WTC11 (cell line): ENCODE data around the gene ANAPC7. TPM values are rescaled to one million over a fixed set of nuclear protein-coding genes. Genes with fewer than 3 reads are reported as not detected.
A peak's percentile ranks its signal among the peaks of the same experiment; 100 is the strongest.

Experiments
- ATAC-seq: fragments of 200-7000 bp; cut with Tn5 transposase; 2 replicates; pipeline ENCODE4 v1.10.0; 2021; ENCODE audit warnings: mild to moderate bottlenecking, moderate library complexity
- CTCF ChIA-PET: fragments of 300-600 bp; sonication (Branson Sonifier 250); formaldehyde crosslinking; loops from one replicate; lab custom pipeline; 2021; ENCODE audit warnings: antibody characterized with exemption; lab: Charles Lee
- POLR2A ChIA-PET: fragments of 350-600 bp; sonication (Branson Sonifier 250); formaldehyde crosslinking; loops from one replicate; lab custom pipeline; 2021; ENCODE audit warnings: antibody characterized with exemption; lab: Charles Lee
- DNase-seq: peaks from one replicate; pipeline ENCODE4 v3.0.0; 2021; ENCODE audit warnings: low spot score
- H3K27ac Mint-ChIP-seq: 2 replicates; pipeline ENCODE4 v1.8.0; 2021; ENCODE audit warnings: mixed read lengths
- H3K27me3 Mint-ChIP-seq: 2 replicates; pipeline ENCODE4 v1.8.0; 2021; ENCODE audit warnings: low read depth, mild to moderate bottlenecking, moderate library complexity, mixed read lengths
- H3K36me3 Mint-ChIP-seq: 2 replicates; pipeline ENCODE4 v1.8.0; 2021; ENCODE audit warnings: mixed read lengths
- H3K4me1 Mint-ChIP-seq: 2 replicates; pipeline ENCODE4 v1.8.0; 2022; ENCODE audit warnings: mixed read lengths
- H3K4me3 Mint-ChIP-seq: 2 replicates; pipeline ENCODE4 v1.8.0; 2021; ENCODE audit warnings: mild to moderate bottlenecking, moderate library complexity, mixed read lengths
- H3K9me3 Mint-ChIP-seq: 2 replicates; pipeline ENCODE4 v1.8.0; 2021; ENCODE audit warnings: mixed read lengths
- CREM ChIP-seq: sonication (generic); formaldehyde crosslinking; IDR thresholded peaks from 2 replicates; pipeline ENCODE4 v1.8.1; 2022; ENCODE audit warnings: mild to moderate bottlenecking, missing genetic modification reagents, moderate library complexity
- CTCF ChIP-seq: fragments of 200-600 bp; IDR thresholded peaks from 2 replicates; pipeline ENCODE4 v1.8.0; 2022; ENCODE audit warnings: antibody characterized with exemption
- E2F4 ChIP-seq: sonication (generic); formaldehyde crosslinking; IDR thresholded peaks from 2 replicates; pipeline ENCODE4 v1.8.1; 2022; ENCODE audit warnings: low read depth, mild to moderate bottlenecking, moderate library complexity, missing genetic modification reagents, borderline replicate concordance
- FOXP1 ChIP-seq: sonication (generic); formaldehyde crosslinking; IDR thresholded peaks from 2 replicates; pipeline ENCODE4 v1.8.0; 2022; ENCODE audit warnings: missing genetic modification reagents, mild to moderate bottlenecking, moderate library complexity, borderline replicate concordance
- FOXP4 ChIP-seq: sonication (generic); formaldehyde crosslinking; IDR thresholded peaks from 2 replicates; pipeline ENCODE4 v1.8.0; 2022; ENCODE audit warnings: mild to moderate bottlenecking, missing genetic modification reagents
- GTF2I ChIP-seq: fragments of 250-450 bp; sonication (Bioruptor Pico); conservative IDR thresholded peaks from 2 replicates; pipeline ENCODE4 v1.4.0; 2021; ENCODE audit warnings: mild to moderate bottlenecking
- HMGA2 ChIP-seq: fragments of 250-450 bp; sonication (Bioruptor Pico); IDR thresholded peaks from 2 replicates; pipeline ENCODE4 v1.4.0; 2021; ENCODE audit warnings: mild to moderate bottlenecking, moderate library complexity
- JUN ChIP-seq: sonication (generic); formaldehyde crosslinking; IDR thresholded peaks from 2 replicates; pipeline ENCODE4 v1.8.0; 2023; ENCODE audit warnings: mild to moderate bottlenecking, missing genetic modification reagents
- MXD4 ChIP-seq: fragments of 250-450 bp; sonication (Bioruptor Pico); IDR thresholded peaks from 2 replicates; pipeline ENCODE4 v1.8.0; 2021; ENCODE audit warnings: mild to moderate bottlenecking, moderate library complexity, borderline replicate concordance
- NFATC4 ChIP-seq: fragments of 250-450 bp; sonication (Bioruptor Pico); IDR thresholded peaks from 2 replicates; pipeline ENCODE4 v1.9.0; 2021; ENCODE audit warnings: mild to moderate bottlenecking
- OVOL2 ChIP-seq: fragments of 250-450 bp; sonication (Bioruptor Pico); IDR thresholded peaks from 2 replicates; pipeline ENCODE4 v1.9.0; 2021; ENCODE audit warnings: mild to moderate bottlenecking, borderline replicate concordance
- RORB ChIP-seq: fragments of 250-450 bp; sonication (Bioruptor Pico); IDR thresholded peaks from 2 replicates; pipeline ENCODE4 v1.9.0; 2021; ENCODE audit warnings: mild to moderate bottlenecking
- SMAD3 ChIP-seq: sonication (generic); formaldehyde crosslinking; IDR thresholded peaks from 2 replicates; pipeline ENCODE4 v1.8.0; 2022; ENCODE audit warnings: missing genetic modification reagents, mild to moderate bottlenecking, borderline replicate concordance
- USF1 ChIP-seq: sonication (generic); formaldehyde crosslinking; IDR thresholded peaks from 2 replicates; pipeline ENCODE4 v1.8.0; 2022; ENCODE audit warnings: mild to moderate bottlenecking, missing genetic modification reagents
- USF2 ChIP-seq: sonication (generic); formaldehyde crosslinking; IDR thresholded peaks from 2 replicates; pipeline ENCODE4 v1.8.1; 2023; ENCODE audit warnings: mild to moderate bottlenecking, missing genetic modification reagents, moderate library complexity
- ZNF532 ChIP-seq: fragments of 250-450 bp; sonication (Bioruptor Pico); IDR thresholded peaks from 2 replicates; pipeline ENCODE4 v1.9.0; 2021; ENCODE audit warnings: mild to moderate bottlenecking, borderline replicate concordance
- ZNF671 ChIP-seq: fragments of 250-450 bp; sonication (Bioruptor Pico); IDR thresholded peaks from 2 replicates; pipeline ENCODE4 v1.8.0; 2021; ENCODE audit warnings: mild to moderate bottlenecking
- total RNA-seq: library from RNA; stranded (reverse); gene quantifications from 3 replicates; pipeline ENCODE4 v1.2.3, GENCODE V29; 2021

ANAPC7 gene
- total RNA-seq, 1 experiment from 2014 or later: 93.4 TPM

- no peak overlapping the region for H3K27ac Mint-ChIP-seq
- CTCF ChIA-PET: interaction anchor here (1.7 to 2.1 kb wide), 2 partner anchors 58 to 76 kb away, joined by 5 to 14 read pairs; partner anchors contain the start of gene ARPC3
- POLR2A ChIA-PET: interaction anchor here (0.5 kb wide), 1 partner anchor 433 kb away, joined by 5 read pairs; no protein-coding TSS in a partner anchor
- H3K27me3 Mint-ChIP-seq: no peaks in the 10 kb centered on the region
- H3K9me3 Mint-ChIP-seq: no peaks in the 10 kb centered on the region
- DNase-seq (no peak), ATAC-seq (no peak)
- H3K4me1 Mint-ChIP-seq: no peaks in the 10 kb centered on the region
- no peak for TF ChIP-seq E2F4 (CRISPR knock-in tag)
- TF ChIP-seq NFATC4 (CRISPR knock-in tag): no peak
- TF ChIP-seq CREM (CRISPR knock-in tag): no peak
- TF ChIP-seq MXD4 (CRISPR knock-in tag): no peak
- TF ChIP-seq USF2 (CRISPR knock-in tag): no peak
- TF ChIP-seq RORB: no peak
- no peak for TF ChIP-seq SMAD3 (CRISPR knock-in tag)
- TF ChIP-seq FOXP4 (CRISPR knock-in tag): no peak
- no peak for TF ChIP-seq GTF2I (CRISPR knock-in tag)
- TF ChIP-seq HMGA2: no peak
- TF ChIP-seq OVOL2 (CRISPR knock-in tag): no peak
- H3K36me3 Mint-ChIP-seq: peaks cover 49% of the 10 kb centered on the region
- H3K4me3 Mint-ChIP-seq: no peak overlapping the region
These were observed 30.1 kb downstream of the ANAPC7 start for GRCh38 chr12:110373425-110373824.

GRCh38 chr12:110373025-110373424 is 30.5 kb downstream of the ANAPC7 start:
- no peaks in the 10 kb centered on the region for H3K27me3 Mint-ChIP-seq
- no peak overlapping the region for H3K4me3 Mint-ChIP-seq
- H3K27ac Mint-ChIP-seq: no peak overlapping the region
- peaks cover 45% of the 10 kb centered on the region for H3K36me3 Mint-ChIP-seq
- ChIA-PET POLR2A (interaction anchor here (0.5 kb wide), 1 partner anchor 433 kb away, joined by 5 read pairs; no protein-coding TSS in a partner anchor), CTCF (interaction anchor here (1.7 to 2.1 kb wide), 2 partner anchors 58 to 77 kb away, joined by 5 to 14 read pairs; partner anchors contain the start of gene ARPC3)
- H3K9me3 Mint-ChIP-seq: no peaks in the 10 kb centered on the region
- no peaks in the 10 kb centered on the region for H3K4me1 Mint-ChIP-seq
- no peak for ATAC-seq
- no peak for TF ChIP-seq ZNF532 (CRISPR knock-in tag)
- no peak for DNase-seq

GRCh38 chr12:110372056-110372425 is 31.5 kb downstream of the ANAPC7 start:
- ChIA-PET CTCF (interaction anchor here (1.7 to 2.1 kb wide), 2 partner anchors 59 to 78 kb away, joined by 5 to 14 read pairs; partner anchors contain the start of gene ARPC3), POLR2A (no interaction called here)
- H3K4me3 Mint-ChIP-seq: no peak overlapping the region

More at GRCh38 chr12:110372056-110372425, 31.5 kb downstream of the ANAPC7 start:
- H3K4me1 Mint-ChIP-seq: no peaks in the 10 kb centered on the region
- peaks cover 37% of the 10 kb centered on the region for H3K36me3 Mint-ChIP-seq
- ATAC-seq (peak; percentile 8), DNase-seq (no peak)
- no peaks in the 10 kb centered on the region for H3K27me3 Mint-ChIP-seq
- no peaks in the 10 kb centered on the region for H3K9me3 Mint-ChIP-seq
- H3K27ac Mint-ChIP-seq: peak overlapping the region; percentile 27; the same call in 1 of the 2 replicates
- no peak for TF ChIP-seq USF1 (CRISPR knock-in tag)
- TF ChIP-seq ZNF671 (CRISPR knock-in tag): 0 out of 2 replicates have a peak, but pooled peaks have one; percentile 28
- no peak for TF ChIP-seq JUN (CRISPR knock-in tag)
- TF ChIP-seq FOXP1: 0 out of 2 replicates have a peak, but pooled peaks have one; percentile 18
- no peak for TF ChIP-seq CTCF
